Activated effector memory CD4-positive, alpha-beta T cell treated with anti-CD3 and anti-CD28 coated beads, Interleukin-2, amount 50 U/mL, for 16 hours (primary cell): ENCODE measurements around the gene SYTL1.
A peak's percentile ranks its signal among the peaks of the same experiment; 100 is the strongest.

Experiments used
- DNase-seq: peaks from one replicate; pipeline ENCODE4 v3.0.0-alpha.2; 2020

The SYTL1 gene, protein sequence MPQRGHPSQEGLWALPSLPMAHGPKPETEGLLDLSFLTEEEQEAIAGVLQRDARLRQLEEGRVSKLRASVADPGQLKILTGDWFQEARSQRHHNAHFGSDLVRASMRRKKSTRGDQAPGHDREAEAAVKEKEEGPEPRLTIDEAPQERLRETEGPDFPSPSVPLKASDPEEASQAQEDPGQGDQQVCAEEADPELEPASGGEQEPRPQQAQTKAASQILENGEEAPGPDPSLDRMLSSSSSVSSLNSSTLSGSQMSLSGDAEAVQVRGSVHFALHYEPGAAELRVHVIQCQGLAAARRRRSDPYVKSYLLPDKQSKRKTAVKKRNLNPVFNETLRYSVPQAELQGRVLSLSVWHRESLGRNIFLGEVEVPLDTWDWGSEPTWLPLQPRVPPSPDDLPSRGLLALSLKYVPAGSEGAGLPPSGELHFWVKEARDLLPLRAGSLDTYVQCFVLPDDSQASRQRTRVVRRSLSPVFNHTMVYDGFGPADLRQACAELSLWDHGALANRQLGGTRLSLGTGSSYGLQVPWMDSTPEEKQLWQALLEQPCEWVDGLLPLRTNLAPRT

DNA sequence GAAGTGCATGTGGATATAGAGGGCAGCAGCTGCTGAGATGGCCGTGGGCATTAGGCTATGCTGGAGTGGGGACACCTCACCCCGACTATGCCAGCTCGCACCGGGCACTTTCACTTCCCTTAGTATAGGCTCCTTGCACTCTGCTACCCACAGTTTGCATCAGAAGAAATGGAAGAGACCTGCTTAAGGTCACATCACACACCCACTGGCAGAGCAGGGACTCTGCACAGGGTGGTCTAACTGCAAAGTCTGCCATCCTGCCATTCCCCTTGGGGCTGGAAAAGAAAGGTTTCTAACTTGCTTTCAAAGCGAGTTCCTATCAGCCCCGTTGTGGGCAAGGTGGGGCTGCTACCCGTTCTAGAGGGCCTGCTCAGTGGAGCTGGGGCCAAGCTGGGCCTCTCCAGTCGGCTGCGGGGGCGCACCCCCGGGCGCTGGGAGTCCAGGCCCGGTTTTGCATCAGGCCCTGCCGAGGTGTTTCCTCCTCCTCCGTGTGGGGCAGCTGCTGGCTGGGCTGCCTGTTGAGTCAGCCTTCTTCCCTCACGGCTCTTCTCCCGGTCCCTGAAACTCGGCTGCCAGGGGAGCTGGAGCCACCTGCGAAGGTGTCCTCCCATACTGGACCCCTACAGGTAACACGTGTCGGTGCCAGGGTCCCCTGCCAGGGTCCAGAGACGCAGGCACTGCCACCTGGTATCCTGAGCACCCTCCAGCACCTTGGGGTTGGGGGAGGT, at the start of gene SYTL1:
Gene SYTL1 (plus strand): TSS at position 498 of the 728 bp plus-strand sequence. CDS start 3,313 bp downstream, outside the sequence.
- peak; percentile 85 for DNase-seq

DNA sequence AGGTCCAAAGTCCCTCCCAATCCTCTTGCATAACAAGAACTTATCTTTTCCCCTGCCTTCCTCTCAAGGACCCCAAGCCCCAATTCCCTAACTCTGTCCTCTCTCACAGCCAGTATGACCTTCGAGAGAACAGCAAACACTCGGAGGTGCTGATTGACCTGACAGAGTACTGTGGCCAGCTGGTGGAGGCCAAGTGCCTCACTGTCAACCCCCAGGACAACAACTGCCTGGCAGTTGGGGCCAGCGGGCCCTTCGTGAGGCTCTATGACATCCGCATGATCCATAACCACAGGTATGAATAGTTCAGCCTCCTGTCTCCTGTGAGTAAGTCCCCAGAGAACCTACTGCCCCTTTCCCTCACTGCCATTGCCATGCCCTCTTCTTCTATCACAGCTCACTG, 49.7 kb upstream of the SYTL1 start:
- DNase-seq, result no peak

DNA sequence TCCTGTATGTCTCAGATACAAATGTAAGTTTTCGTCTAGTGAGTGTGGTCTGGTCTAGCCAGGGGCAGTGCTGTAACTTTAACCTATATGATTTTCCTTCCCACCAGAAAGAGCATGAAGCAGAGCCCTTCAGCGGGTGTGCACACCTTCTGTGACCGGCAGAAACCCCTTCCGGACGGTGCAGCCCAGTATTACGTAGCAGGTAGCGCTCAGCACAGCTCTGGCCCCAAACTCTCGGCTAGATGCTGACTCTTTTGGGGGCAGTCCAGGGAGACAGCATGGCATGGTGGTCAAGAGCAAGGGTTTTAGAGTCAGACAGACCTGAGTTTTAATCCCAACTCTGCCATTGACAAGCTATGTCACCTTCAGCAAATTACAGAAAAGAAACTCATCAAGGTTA, 47.9 kb upstream of the SYTL1 start:
- no peak for DNase-seq

DNA sequence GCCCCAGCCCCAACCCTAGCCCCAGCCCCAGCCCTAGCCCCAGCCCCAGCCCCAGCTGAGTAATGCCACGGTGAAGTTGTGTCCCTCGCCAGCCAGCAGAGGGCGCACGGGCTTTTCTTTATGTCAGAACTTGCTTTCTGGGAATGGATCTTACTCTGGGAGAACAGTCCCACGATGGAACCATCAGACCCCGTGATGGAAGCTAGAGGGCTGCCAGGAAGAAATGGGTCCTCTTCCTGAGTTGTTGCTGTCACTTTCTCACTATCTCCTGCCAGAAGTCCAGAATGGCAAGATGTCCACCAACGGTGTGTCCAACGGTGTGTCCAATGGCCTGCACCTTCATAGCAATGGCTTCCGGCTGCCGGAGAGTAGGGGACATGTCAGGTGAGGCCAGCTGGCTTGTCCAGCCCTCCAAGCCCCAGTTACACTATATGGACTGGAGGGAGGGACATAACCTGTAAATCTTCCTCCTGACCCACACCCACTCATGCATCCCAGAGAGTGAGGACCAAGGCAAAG, 45.0 kb upstream of the SYTL1 start:
- DNase-seq, result peak; percentile 90

DNA sequence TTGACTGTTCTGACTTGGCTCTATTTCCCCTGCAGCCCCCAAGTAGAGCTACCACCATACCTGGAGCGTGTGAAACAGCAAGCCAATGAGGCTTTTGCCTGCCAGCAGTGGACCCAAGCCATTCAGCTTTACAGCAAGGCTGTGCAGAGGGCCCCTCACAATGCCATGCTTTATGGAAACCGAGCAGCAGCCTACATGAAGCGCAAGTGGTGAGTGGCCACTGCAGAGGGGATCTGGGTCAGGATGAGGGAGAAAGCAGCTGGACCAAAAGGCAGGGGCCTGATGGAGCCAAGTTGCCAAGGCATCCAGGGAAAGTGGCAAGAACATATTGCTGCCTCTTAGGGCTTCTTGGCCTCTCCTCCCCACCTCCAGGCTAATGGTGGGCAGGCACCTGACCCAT, 43.9 kb upstream of the SYTL1 start:
- DNase-seq, result no peak

DNA sequence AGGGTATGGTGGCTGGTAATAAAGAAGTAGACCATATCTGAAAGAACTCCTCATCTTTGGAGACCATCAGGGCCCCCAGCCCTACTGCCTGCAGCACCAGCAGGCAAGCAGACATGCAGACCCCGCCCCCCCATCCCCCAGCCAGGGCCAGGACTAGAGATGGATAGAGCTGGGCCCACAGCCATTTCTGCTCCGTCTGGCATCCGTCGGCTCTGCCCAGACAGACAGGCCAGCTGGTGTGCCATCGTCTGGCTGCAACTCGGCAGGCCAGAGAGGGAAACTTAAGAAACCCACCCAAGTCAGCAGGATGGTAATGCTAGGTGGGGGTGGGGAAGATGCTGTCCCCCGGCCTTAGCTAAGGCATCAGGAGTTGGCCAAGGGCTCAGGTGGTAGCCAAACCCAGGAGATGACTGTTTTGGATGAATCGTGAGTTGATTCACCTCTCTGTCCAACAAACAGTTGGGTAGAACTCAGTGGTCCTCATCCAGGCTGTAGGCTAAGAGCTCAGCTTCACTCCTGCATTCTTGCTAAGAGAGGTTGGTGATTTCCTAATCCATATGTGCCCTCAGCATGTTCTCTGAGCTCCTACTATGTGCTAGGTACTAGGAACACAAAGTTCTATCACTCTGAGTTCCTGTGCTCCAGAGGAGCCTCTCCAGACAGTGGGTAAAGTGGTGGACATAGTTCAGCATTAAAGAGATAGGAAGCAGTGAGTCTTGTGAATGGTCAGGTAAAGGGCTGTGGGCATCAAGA, 43.0 kb upstream of the SYTL1 start:
- DNase-seq, result no peak

DNA sequence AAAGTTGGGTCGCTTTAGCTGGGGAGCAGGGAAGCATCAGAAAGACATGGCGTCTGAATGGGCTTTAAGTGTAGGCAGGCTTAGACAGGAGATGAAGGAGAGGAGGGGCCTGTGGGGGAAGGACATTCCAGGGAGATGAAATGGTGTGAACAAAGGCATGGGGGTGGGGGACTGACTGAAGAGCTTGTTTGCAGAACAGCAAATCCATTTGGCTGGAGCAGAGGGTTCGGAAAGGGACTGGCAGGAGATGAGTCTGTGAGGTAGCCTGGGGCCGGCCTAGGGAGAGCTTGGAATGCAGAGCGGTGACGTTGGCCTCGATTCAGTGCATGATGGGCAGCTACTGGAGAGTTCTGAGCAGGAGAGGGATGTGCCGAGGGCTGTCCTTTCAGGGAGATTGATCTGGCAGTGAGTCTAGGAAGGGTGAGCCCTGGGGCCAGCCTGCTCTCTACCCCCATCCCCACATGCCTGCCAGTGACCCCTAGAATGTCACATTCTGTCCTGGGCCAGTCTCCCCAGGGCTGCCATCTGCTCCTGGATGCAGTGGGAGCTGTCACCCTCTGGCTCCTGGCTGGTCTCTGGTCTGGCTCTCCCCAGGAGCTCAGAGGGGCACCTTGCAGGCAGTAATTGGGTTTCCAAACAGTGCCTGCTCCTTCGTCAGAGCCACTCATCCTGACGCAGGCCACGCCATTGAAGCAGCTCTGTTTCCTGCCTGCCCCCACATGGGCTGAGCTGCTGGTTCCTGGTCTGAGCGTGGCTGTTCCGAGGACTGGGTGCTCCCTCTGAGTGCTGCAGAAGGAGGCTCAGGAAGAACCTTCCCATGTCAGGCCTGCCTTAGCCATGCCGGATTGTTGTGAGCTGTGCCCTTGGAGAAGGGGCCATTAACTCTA, 42.2 kb upstream of the SYTL1 start:
- DNase-seq, result peak; percentile 61

DNA sequence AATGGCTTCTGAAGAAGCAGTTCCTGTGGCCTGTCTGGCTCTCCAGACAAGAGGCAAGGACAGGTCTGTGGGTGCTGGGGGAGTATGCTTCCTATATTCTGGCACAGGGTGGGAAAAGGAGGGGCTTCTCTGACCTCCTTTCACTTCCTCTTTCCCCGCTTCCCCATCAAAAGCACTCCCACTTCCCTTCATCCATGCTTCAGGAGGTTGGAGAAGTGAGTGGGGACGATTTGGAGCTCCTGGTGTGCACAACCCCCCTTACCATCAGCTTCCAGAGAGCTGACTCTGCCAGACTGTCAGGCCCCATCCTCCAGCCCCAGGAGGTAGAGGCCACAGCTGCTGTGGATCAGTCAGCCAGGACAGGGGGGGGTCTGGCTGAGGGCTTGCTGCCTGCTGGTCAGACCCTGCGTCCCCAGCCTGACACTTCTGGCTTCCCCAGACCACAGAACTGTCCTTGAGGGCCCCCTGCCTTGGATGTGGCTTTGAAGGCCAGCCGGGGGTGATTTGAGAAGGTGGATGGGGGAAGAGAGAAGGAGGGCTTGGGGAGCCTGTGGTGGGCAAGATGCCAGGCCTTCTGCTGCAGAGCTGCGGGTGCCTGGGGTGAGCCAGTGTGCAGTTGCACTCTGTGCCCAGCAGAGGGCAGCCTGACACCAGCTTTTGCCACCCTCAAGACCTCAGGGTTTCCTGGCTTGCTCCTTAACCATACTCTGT, 41.3 kb upstream of the SYTL1 start:
- peak; percentile 91 for DNase-seq

DNA sequence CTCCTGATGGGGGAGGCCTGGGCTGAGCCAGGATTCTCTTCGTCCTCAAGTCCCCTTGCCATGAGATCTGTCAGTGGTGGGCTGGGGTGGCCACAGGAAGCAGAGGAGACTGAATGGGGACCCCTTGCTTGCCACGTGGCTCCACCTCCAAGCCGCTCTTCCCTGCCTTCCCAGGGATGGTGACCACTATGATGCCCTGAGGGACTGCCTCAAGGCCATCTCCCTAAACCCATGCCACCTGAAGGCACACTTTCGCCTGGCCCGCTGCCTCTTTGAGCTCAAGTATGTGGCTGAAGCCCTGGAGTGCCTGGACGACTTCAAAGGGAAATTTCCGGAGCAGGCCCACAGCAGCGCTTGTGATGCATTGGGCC, 40.8 kb upstream of the SYTL1 start:
- DNase-seq, result no peak

DNA sequence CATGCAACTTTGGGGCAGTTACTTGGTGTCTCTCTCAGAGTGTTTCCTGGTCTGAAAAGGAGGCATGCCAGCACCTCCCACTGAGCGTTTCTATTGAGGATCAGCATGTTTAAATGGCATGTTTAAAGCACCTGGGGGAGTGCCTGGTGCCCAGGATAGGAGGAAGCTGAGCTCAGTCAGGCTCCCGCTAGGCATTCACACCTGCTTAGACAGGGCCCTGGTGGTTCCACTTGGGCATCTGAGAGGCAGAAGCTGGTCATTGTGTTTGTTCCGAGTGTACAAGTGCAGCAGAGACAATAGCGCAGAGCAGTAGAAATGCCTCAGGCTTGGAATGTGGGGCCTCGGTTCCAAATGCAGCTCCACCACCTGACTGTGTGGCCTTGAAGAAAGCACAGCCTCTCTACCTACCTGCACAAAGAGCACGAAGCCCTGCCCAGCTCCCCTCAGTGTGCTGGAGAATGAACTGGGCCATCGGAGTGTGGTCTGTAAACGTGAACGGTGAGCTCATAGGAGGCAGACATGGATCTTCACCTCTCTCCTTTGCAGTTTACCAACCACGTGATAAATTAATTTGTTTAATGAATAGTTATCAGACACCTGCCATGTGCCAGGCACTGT, 40.1 kb upstream of the SYTL1 start:
- DNase-seq, result peak; percentile 52

DNA sequence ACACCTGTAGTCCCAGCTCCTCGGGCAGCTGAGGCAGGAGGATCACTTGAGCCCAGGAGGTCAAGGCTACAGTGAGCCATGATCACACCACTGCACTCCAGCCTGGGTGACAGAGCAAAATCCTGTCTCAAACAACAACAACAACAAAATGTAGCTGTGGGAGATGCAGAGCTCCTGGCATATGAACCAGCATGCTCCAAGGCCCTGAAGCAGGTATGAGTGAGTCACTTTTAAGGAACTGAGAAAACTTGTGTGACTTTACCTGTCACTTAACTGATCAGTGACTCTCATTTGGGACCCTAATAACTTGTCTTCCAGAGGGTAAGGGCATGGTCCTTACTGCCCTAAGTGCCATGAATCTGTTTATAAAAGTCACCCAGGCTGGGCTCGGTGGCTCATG, 39.2 kb upstream of the SYTL1 start:
- DNase-seq, result no peak

DNA sequence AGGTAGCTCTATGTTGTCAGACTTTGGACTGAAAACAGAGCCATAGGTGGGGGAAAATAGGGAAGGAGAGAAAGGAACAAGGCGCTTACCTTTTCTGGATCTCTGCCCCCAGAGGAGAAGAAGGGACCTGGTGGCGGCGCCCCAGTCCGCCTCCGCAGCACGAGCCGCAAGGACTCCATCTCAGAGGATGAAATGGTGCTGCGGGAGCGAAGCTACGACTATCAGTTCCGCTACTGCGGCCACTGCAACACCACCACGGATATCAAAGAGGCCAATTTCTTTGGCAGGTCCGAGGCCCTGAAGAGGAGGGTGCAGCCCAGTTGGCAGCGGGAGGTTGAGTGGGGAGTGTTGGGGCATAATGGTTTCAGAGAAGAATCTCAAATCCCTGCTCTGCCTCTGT, 38.3 kb upstream of the SYTL1 start:
- DNase-seq, result no peak

DNA sequence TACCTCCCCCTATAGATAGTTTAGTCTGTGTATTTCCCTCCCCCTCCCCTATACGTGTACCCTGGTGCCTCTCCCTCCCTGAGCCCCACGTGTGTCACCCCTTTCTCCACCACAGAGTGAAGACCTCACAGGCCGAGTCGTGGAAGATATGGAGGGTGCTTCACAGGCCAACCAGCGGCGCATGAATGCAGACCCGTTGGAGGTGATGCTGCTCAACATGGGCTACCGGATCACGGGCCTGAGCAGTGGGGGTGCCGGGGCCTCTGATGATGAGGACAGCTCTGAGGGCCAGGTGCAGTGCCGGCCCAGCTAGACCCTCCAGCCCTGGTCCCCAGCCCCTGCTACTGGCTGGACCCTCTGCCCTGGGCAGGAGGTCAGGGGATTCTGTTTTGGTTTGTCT, 35.8 kb upstream of the SYTL1 start:
- no peak for DNase-seq

DNA sequence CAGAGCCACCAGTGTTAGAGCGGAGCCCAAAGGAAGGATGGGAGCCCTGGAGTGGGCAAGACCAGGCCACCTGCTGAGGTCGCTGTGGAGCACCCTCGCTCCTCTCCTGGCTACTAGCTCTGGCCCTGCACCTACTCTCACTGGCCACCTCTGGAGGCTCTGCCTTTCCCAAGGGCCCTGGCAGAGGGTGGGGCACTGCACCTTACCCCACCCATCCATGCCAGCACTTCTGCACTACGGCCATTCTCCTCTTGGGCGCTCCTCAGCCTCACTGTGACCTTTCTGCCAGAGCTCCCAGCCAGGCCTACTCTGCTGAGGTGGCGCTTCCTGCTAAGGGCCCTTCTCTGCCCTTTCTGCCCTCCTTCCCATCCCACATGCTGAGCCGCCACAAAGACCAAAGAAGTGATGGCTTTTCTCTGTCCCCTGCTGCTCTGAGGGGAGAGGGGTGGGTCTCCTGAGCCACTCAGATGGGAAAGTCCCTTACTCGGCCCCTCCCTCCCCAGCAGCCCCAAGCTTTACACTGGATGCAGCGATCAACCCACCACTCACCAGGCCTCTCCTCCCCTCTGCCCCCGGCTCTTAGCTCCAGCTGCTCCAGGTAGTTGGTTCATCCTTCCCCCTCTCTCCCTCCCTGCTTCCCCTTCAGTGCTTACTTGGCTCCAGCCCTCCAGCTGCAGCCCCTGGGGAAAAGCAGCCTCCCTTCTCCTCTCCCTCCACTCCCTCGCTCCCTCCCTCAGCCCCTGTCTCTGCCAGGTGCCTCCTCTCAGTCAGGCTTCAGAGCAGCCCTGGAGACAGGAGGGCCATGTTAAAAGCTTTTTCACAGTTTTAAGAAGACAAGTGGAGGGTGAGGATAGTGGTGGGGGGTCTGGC, 34.7 kb upstream of the SYTL1 start:
- no peak for DNase-seq

DNA sequence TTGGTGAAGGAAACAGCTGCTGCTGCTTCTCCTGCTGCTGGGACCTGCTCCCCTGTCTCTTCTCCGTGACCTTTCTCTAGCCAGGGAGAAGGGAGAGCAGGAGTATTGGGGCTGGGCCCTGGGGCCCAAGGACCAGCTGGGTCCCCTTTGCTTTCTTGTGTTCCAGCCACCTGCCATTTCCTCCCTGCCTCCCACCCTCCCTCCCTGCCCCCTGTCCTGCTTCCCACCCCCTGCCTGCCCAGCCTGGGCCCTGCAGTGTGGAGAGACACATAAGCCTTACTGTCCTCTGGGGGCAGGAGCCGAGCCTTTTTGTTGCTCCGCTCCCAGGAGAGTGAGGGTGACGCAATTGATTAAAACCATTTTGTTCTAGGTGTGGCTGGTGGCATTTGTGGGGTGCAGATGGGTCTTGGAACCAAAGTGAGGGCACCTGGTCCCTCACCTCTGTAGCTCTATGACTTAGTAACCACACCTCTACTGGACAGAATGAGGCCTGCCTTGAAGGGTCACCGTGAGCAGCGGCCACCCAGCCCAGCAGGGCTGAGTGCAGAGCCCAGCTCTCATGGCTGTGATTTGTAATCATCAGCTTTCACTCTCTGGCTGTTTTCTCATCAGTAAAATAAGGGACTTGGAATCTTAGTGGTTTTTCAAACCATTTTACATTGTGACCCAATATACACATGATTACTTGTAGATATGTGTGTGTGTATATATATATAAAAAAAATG, 33.8 kb upstream of the SYTL1 start:
- DNase-seq, result no peak

DNA sequence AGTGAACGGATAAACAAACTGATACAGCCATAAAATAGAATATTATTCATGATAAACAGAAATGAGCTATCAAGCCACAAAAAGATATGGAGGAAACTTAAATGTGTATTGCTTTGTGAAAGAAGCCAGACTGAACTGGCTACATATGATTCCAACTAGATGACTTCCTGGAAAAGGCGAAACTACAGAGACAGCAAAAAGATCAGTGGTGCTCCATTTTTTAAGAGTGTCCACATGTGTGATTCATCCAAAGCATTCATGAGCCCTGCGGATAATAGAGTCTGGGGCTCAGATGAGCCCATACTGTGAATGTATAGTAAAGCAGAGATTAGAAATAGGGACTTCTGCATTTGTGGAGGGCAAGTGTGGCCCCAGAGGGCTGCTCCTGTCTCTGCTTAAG, 27.7 kb upstream of the SYTL1 start:
- DNase-seq, result no peak

DNA sequence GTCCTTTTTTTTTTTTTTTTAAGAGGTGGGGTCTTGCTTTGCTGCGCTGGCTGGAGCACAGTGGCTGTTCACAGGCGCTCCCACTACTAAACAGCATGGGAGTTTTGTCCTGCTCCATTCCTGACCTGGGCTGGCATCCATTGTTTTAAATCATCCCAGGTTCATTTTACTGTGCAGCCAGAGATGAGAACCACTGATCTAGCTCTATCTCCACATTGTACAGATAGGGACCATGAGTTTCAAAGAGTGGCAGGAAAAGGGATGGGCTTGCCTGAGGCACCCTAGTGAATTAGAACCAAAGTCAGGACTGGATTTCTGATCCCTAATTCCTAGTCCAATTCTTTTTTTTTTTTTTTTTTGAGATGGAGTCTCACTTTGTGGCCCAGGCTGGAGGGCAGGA, 27.1 kb upstream of the SYTL1 start:
- DNase-seq, result no peak

DNA sequence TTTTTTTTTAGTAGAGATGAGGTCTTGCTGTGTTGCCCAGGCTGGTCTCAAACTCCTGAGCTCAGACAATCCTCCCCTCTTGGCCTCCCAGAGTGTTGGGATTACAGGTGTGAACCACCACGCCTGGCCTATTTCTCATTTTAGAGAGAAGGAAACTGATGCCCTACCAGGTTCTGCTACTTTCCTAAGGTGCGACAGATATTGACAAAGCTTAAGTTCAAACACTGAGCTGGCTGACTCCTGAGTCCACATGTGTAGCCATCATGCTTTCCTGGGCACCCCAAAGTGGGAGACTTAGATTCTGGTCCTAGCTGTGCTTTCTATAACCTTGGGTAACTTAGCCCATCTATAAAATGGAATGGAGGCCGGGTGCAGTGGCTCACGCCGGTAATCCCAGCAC, 25.0 kb upstream of the SYTL1 start:
- DNase-seq, result no peak

DNA sequence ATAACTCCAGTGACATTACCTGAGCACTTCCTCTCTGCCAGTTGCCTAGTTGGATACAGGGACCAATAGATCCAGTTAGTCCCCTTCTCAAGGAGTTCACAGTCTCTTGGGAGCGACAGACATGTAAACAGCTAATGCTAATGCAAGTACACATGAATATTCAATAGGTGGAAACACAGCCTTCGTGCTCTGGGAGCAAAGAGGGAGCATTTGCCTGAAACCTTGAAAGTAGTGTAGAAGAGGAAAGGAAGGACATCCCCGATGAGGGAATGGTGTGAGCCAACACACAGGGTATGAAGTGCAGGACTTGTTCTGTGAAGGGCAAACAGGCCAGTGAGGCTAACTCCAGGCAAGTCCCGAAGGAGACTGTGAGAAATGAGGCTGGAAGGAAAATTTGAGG, 23.7 kb upstream of the SYTL1 start:
- DNase-seq, result no peak
